Keratinocyte (primary cell): ENCODE results near the gene ASB10. TPM values are rescaled to one million over a fixed set of nuclear protein-coding genes. Genes with fewer than 3 reads are reported as not detected.

Source experiments
- DNase-seq: peaks from one replicate; pipeline ENCODE4 v3.0.0-alpha.2; 2011; ENCODE audit warnings: low read depth, missing footprints, low spot score
- FAIRE-seq: peaks from 2 replicates; lab custom pipeline; 2011; peaks lifted over from hg19 to GRCh38; lab: Jason Lieb, UNC
- H2AFZ ChIP-seq: 2 replicates; pipeline ENCODE4 v1.6.0; 2012; ENCODE audit warnings: low read length, control low read depth, inconsistent platforms; ENCODE audit not compliant: control insufficient read depth
- H3K27ac ChIP-seq: 2 replicates; pipeline ENCODE4 v1.5.1; 2011; ENCODE audit warnings: low read length; ENCODE audit not compliant: control insufficient read depth, insufficient read depth
- H3K27me3 ChIP-seq: 3 replicates; pipeline ENCODE4 v1.6.0; 2011; ENCODE audit warnings: low read length; ENCODE audit not compliant: control insufficient read depth, insufficient read depth; ENCODE audit errors: extremely low read depth
- H3K36me3 ChIP-seq, 2 experiments: 2 replicates in 1 of 2; 3 replicates in 1 of 2; pipeline ENCODE4 v1.5.1; 2011; ENCODE audit warnings: low read length in 2 of 2, mild to moderate bottlenecking in 1 of 2; ENCODE audit not compliant: control insufficient read depth in 2 of 2, insufficient read depth in 2 of 2; ENCODE audit errors: extremely low read depth in 1 of 2
- H3K4me1 ChIP-seq: 3 replicates; pipeline ENCODE4 v1.5.1; 2011; ENCODE audit warnings: low read length; ENCODE audit not compliant: control insufficient read depth, insufficient read depth; ENCODE audit errors: extremely low read depth
- H3K4me2 ChIP-seq: 3 replicates; pipeline ENCODE4 v1.6.0; 2011; ENCODE audit warnings: low read depth, low read length; ENCODE audit not compliant: control insufficient read depth, insufficient read depth; ENCODE audit errors: extremely low read depth
- H3K4me3 ChIP-seq, 3 experiments: fragments of 200-600 bp in 1 of 3; sonication (generic) in 1 of 3; 2 replicates in 2 of 3; 3 replicates in 1 of 3; pipeline ENCODE4 v1.5.1; 2011 to 2016; ENCODE audit warnings: low read length in 3 of 3, mild to moderate bottlenecking in 3 of 3, control low read depth in 2 of 3, inconsistent platforms in 1 of 3, low read depth in 1 of 3, mixed read lengths in 1 of 3, mixed run types in 1 of 3, moderate library complexity in 1 of 3; ENCODE audit not compliant: control insufficient read depth in 2 of 3, insufficient read depth in 2 of 3; ENCODE audit errors: extremely low read depth in 1 of 3
- H3K79me2 ChIP-seq: 2 replicates; pipeline ENCODE4 v1.6.0; 2012; ENCODE audit warnings: low read length; ENCODE audit not compliant: control insufficient read depth, insufficient read depth
- H3K9ac ChIP-seq: 3 replicates; pipeline ENCODE4 v1.6.0; 2011; ENCODE audit warnings: low read length; ENCODE audit not compliant: control insufficient read depth, insufficient read depth; ENCODE audit errors: extremely low read depth
- H3K9me1 ChIP-seq: 3 replicates; pipeline ENCODE4 v1.6.0; 2011; ENCODE audit warnings: low read length; ENCODE audit not compliant: control insufficient read depth, insufficient read depth; ENCODE audit errors: extremely low read depth
- H3K9me3 ChIP-seq: 2 replicates; pipeline ENCODE4 v1.5.1; 2012; ENCODE audit warnings: low read depth, low read length; ENCODE audit not compliant: control insufficient read depth
- H4K20me1 ChIP-seq: 3 replicates; pipeline ENCODE4 v1.6.0; 2011; ENCODE audit warnings: low read length; ENCODE audit not compliant: control insufficient read depth, insufficient read depth; ENCODE audit errors: extremely low read depth
- EZH2 ChIP-seq: IDR thresholded peaks from one replicate; pipeline ENCODE4 v1.6.1; 2012; ENCODE audit warnings: inconsistent platforms, mild to moderate bottlenecking, low read length, moderate library complexity
- dilution Hi-C: fragments of 300-500 bp; cut with MboI; formaldehyde crosslinking; loops from one replicate; pipeline ENCODE4 v1.7.0; 2020; ENCODE audit warnings: low sequenced_read_pairs; ENCODE audit not compliant: extremely low pct_ligation_motif_present
- polyA plus RNA-seq, 5 experiments: library from polyadenylated mRNA; depleted of rRNA in 3 of 5; stranded (reverse) in 3 of 5; stranded (forward) in 1 of 5; unstranded in 1 of 5; fragments of >200 nt; gene quantifications; 1 replicate in 1 of 5; 2 replicates in 3 of 5; 3 replicates in 1 of 5; pipeline versions ENCODE4 v1.2.1 to v1.2.3, GENCODE V29; 2011 to 2012; ENCODE audit warnings: missing spikeins in 2 of 5, low read depth in 1 of 5, low replicate concordance in 1 of 5
- TF ChIP-seq, protein P1 (sequence below), 3 experiments: IDR thresholded peaks in 1 of 3; conservative IDR thresholded peaks in 1 of 3; optimal IDR thresholded peaks in 1 of 3; 2 replicates in 2 of 3; 3 replicates in 1 of 3; pipeline versions ENCODE3 to v1.5.1; 2011; ENCODE audit warnings: low read length in 3 of 3, mild to moderate bottlenecking in 3 of 3, moderate library complexity in 2 of 3, control low read depth in 1 of 3, inconsistent platforms in 1 of 3; ENCODE audit not compliant: insufficient read depth in 2 of 3; ENCODE audit errors: extremely low read depth in 1 of 3

ASB10 gene
- polyA plus RNA-seq, 1 donor (not counting 4 experiments of a cell fraction or from before 2014, with no cell fraction given) = not detected

DNA sequence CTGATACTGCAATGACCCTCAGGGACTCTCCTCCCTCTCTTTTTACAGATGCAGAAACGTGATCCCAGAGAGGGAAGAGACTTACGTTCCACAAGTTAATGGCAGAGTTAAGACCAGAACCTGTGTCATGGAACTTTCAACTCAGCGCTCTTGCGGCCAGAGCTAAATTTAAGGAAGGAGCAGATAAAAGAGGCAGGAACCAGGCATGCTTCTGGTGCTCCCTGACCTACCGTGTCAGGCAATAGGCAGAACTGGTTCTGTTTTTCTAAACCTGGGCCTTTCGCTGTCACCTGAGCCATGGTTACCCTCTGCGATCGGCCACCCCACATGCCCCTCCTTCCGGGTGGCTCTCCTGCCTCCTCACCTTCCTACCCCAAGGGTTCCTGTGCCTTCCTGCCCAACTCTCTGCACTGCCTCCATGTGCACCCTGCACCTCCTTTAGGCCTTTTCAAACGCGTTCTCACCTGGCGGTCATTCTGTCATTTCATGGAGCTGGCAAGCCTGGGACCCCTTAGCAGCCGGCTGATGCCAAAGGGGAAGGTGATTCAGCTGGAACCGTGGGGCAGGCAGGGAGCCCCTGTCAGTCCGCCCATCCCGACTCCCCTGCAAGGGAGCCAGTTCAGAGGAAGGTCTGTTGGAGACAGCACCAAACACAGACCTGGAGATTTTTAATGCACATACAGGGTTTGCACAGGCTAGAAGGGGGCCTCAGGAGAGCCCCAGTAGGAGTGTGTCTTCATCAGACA lies 11.8 kb downstream of the ASB10 start:
- dilution Hi-C loops = no loop called here
- Histone ChIP-seq H2AFZ (no peak overlapping the region), H3K9me1 (no peaks in the 10 kb centered on the region), H3K36me3 (no peaks in the 10 kb centered on the region), H3K27ac (no peak overlapping the region), H3K4me3 (no peak overlapping the region), H3K4me2 (no peak overlapping the region), H3K9ac (no peak overlapping the region), H3K79me2 (no peaks in the 10 kb centered on the region), H3K27me3 (peaks cover 32% of the 10 kb centered on the region), H3K4me1 (no peaks in the 10 kb centered on the region), H3K9me3 (no peaks in the 10 kb centered on the region), H4K20me1 (no peaks in the 10 kb centered on the region)
- TF ChIP-seq, protein P1, sequence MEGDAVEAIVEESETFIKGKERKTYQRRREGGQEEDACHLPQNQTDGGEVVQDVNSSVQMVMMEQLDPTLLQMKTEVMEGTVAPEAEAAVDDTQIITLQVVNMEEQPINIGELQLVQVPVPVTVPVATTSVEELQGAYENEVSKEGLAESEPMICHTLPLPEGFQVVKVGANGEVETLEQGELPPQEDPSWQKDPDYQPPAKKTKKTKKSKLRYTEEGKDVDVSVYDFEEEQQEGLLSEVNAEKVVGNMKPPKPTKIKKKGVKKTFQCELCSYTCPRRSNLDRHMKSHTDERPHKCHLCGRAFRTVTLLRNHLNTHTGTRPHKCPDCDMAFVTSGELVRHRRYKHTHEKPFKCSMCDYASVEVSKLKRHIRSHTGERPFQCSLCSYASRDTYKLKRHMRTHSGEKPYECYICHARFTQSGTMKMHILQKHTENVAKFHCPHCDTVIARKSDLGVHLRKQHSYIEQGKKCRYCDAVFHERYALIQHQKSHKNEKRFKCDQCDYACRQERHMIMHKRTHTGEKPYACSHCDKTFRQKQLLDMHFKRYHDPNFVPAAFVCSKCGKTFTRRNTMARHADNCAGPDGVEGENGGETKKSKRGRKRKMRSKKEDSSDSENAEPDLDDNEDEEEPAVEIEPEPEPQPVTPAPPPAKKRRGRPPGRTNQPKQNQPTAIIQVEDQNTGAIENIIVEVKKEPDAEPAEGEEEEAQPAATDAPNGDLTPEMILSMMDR (optimal IDR thresholded peaks at IDR 0.05 in 1 of 3, IDR thresholded peaks at IDR 0.05 in 1 of 3, conservative IDR thresholded peaks at IDR 0.05 in 1 of 3; ENCODE audit: extremely low read depth in 1 of 3, insufficient read depth in 2 of 3, low read length in 3 of 3) = no peak
- TF ChIP-seq EZH2 = no peak
- FAIRE-seq (no peak), DNase-seq (no peak)

- no peak overlapping the region for H3K4me3 ChIP-seq
- no peaks in the 10 kb centered on the region for H3K9me3 ChIP-seq
- H4K20me1 ChIP-seq = no peaks in the 10 kb centered on the region
- FAIRE-seq (no peak), DNase-seq (no peak)
- no peak overlapping the region for H2AFZ ChIP-seq
- TF ChIP-seq, protein P1 (optimal IDR thresholded peaks at IDR 0.05 in 1 of 3, IDR thresholded peaks at IDR 0.05 in 1 of 3, conservative IDR thresholded peaks at IDR 0.05 in 1 of 3; ENCODE audit: extremely low read depth in 1 of 3, insufficient read depth in 2 of 3, low read length in 3 of 3) = no peak
- no peak for TF ChIP-seq EZH2
- no peak overlapping the region for H3K4me2 ChIP-seq
- dilution Hi-C loops = no loop called here
- no peaks in the 10 kb centered on the region for H3K9me1 ChIP-seq
- H3K4me1 ChIP-seq = no peaks in the 10 kb centered on the region
- H3K79me2 ChIP-seq = no peaks in the 10 kb centered on the region
- H3K9ac ChIP-seq = no peak overlapping the region
- no peak overlapping the region for H3K27ac ChIP-seq
- H3K36me3 ChIP-seq = no peaks in the 10 kb centered on the region
- H3K27me3 ChIP-seq = peaks cover 36% of the 10 kb centered on the region
These were observed 12.6 kb downstream of the ASB10 start for GRCh38 chr7:151174246-151175046.
